A549 (cell line): ENCODE results near the gene GPR37L1.

Source experiments
- CTCF ChIP-seq: fragments of >200 bp; sonication (Bioruptor Twin); formaldehyde crosslinking; IDR thresholded peaks from 3 replicates; pipeline ENCODE4 v1.5.1; 2016
- EP300 ChIP-seq, 2 experiments: fragments of >200 bp; sonication (Bioruptor Twin); formaldehyde crosslinking; IDR thresholded peaks; 2 replicates in 1 of 2; 3 replicates in 1 of 2; pipeline ENCODE4 v1.6.1; 2016 to 2017
- MAX ChIP-seq: IDR thresholded peaks from 2 replicates; pipeline ENCODE4 v1.6.1; 2012
- PHF8 ChIP-seq: fragments of 200-600 bp; sonication (generic); IDR thresholded peaks from 2 replicates; pipeline ENCODE4 v1.6.1; 2016; ENCODE audit warnings: low read depth, mild to moderate bottlenecking, antibody characterized with exemption, moderate library complexity, borderline replicate concordance
- SMC3 ChIP-seq: fragments of >200 bp; sonication (Bioruptor Twin); formaldehyde crosslinking; IDR thresholded peaks from 3 replicates; pipeline ENCODE4 v1.6.1; 2018; ENCODE audit warnings: inconsistent platforms

- TF ChIP-seq SMC3 (no peak), EP300 (IDR thresholded peaks at IDR 0.05) (no peak), CTCF (no peak), MAX (no peak), PHF8 (no peak)
Observed at GRCh38 chr1:202149566-202149965, 26.8 kb downstream of the GPR37L1 start.
